HG03095 (cell line): ENCODE measurements around the gene OCA2.
"Not testable (repeated sequence)": the region's sequence is repeated elsewhere in the genome, so short reads cannot be mapped to it uniquely, and the experiment has no call there.

ENCODE experiments used
- ATAC-seq: cut with Tn5 transposase; IDR thresholded peaks from one replicate; pipeline ENCODE4 v1.9.1; 2021; ENCODE audit warnings: moderate library complexity; ENCODE audit not compliant: unreplicated experiment

OCA2 gene

DNA sequence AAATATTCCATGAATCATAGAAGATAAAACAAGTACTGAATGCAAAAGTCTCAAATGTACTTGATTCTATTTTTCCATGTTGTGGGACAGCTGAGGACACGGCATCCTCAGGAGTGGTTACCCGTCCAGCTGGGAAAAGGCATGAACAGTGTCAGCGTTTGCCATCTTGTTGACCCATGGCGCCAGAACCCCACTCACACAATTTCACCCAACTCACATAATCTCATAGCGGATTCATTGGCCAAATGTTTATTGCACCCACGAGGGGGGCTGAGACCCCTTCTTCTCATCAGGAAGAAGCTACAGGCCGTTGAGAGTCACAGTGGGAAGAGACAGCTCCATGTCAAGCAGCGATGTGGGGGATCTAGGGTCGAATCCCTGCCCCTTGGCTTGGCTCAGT is 72.9 kb downstream of the OCA2 start:
- no peak for ATAC-seq

DNA sequence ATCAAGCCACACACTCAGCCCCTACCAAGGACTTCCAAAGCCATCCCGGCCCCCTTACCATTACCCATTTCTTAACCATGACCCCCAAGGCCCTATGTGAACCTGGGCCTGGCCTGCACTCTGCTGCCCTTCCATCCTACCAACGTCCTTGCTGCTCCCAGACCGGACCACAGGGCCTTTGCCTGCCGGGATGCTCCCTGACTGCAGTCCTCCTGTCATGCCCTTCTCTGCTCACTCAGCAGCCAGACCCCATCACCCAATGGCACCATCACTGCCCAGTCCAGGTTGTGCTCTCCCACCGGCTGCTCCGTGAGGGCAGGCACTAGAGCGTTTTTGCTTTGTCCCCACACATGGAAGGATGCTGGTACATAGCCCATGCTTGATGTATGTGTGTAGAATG is 73.7 kb downstream of the OCA2 start:
- no peak for ATAC-seq

DNA sequence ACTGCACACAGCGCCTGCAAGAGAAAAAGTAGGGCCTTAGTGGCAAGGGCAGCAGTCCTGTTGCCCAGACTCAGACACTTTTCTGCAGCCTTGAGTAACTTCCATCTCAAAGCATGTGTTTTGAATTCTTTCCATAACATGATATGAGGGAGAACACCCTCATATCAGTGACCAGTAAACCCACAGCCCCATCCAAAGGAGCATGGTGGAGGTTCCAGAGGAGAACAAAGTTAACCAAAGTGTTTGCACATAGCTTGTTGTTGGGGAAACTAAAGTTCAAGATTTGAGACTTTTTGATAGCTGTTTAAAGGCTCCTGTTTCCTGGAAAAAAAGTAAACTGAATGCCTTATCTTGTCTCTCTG is 74.2 kb downstream of the OCA2 start:
- no peak for ATAC-seq

GRCh38 chr15:28023933-28024888 is 74.9 kb downstream of the OCA2 start:
- no peak for ATAC-seq

DNA sequence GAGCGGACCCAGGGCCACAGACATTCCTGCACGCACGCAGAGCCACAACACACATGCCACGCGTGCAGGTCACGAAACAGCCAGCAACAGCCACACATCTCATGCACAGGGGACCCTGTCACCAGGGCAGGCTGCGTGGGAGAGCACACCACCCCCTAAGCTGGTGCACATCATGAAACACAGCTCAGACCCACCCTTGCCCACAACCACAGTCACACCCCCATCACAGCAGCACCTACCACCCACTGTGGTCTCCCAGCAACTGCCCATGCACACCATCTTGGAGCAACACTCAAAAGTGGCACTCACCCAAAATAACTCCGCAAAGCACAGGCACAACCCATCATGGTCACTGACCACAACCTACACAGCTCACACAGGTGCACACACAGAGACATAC is 75.7 kb downstream of the OCA2 start:
- no peak for ATAC-seq

DNA sequence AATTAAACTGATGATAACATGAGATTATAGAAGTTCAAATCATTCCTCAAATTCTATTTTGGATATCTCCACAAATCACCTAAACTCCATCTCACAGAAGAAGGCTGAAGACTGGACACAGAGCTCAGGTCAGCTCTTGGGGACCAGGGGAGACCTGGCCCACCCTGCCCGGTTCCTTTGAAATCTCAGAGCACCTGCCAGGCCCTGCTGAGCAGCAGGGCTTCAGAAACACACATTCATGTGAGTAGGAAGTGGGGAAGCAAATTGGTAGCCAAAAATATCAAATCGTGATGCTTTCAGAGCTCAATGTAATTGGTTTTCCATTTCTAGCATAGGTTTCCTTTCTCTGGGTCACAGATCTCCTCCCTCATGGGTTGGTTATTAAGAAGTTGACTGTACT is 76.2 kb downstream of the OCA2 start:
- no peak for ATAC-seq

DNA sequence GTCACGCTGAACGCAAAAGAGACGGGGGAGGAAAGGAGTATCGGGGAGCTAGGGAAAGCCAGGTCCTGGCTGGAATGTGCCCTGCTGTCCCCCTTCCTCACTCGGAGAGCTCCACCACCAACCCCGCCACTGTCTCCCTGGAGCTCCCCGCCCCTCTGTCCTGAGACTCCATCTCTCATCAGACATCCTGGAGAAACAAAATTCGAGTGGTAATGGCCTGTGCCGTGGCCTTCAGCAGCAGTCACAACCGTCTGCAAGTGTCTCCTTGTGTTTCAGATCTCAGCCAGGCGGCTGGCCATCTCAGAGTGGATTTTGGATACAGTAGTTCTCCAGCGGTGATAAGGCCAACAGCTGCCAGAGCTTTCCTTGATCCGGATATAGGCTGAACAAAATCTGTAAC is 76.9 kb downstream of the OCA2 start:
- ATAC-seq = no peak

DNA sequence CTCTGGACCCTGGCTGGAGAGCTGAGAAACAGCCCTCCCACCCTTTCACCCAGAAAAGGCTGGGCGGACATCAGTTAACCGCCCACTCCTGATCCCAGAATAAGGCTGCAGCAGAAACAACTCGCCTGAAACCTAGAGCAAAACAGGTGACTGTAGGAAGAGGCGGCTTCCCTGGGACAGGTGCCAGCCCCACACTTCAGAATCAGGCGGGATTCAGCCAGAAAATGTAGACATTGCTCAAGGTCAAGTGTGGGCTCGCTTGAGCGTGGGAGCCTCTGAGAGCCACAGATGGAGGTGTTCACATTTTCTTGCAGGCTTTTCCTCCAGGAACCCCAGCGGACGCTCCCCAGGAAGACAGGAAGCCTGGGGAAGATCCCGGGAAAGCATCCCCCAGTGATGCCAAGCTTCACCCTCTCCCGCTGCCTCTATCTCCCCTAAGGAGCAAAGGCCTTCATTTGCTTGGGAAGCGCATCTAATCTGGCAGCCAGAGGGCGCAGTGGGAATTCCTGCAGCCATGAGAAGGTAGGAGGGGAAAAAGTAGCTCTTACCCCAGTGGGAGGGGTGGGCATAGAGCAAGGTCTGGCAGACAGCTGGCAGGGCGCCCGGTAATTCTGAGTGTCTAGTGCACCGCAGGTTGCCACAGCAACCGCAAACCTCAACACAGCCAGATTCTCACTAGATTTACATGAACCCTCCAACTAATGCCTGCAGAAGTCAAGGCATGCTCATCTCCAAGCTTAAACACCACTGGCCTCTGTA is 77.7 kb downstream of the OCA2 start:
- ATAC-seq = no peak

DNA sequence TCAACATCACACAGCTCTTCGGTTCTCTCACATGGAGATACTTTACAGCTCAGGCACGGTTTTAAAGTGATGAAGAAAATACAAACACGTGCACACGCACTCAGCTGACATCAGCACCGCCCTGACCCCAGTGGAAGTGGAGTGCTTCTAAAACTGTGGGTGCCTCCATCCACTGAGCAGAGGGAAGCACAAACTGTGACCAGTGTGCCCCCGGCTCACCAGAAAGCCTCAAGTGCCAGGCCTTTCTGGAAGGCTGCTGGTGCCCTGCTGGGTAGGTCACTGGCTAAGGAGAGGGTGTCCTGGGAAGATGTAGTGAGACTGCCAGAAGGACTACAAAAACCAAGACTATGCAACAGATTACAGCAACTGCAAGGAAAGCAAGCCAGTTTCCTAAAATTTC is 78.5 kb downstream of the OCA2 start:
- ATAC-seq = no peak

GRCh38 chr15:28019594-28020309 is 79.4 kb downstream of the OCA2 start:
- no peak for ATAC-seq

DNA sequence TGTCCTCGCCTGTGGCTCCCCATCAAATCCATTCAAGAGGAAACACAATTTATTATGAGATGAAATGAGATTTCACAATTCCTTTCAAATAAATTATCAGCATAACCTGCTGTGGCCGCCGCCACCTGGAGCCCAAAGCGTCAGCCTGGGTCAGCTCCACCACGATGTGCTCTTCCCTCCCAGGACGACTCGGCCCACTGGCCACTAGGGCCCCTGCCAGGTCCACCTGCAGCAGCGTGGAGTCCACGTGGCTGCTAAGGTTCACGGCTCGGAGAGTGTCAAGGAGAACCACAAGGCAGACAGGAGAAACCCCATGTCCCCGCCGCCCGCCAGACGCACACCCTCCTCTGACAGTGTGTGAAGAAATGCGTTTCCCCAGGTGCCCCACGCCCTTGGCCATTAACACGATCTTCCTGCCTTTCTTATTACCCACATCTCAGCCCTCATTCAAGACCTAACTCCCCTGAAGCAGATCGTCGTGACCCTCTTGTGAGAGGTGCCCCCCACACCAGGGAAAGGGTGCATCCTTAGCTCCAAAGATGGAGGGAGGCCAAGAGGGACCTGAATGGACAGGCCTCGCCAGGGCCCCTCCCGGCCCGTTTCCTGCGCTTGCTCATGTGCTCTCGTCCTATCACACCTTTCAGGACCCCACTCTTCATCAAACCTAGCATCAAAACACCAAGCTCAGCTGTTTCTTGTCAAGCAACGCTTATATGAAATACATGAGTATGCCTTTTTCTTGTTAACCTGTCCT is 80.6 kb downstream of the OCA2 start:
- ATAC-seq = no peak

DNA sequence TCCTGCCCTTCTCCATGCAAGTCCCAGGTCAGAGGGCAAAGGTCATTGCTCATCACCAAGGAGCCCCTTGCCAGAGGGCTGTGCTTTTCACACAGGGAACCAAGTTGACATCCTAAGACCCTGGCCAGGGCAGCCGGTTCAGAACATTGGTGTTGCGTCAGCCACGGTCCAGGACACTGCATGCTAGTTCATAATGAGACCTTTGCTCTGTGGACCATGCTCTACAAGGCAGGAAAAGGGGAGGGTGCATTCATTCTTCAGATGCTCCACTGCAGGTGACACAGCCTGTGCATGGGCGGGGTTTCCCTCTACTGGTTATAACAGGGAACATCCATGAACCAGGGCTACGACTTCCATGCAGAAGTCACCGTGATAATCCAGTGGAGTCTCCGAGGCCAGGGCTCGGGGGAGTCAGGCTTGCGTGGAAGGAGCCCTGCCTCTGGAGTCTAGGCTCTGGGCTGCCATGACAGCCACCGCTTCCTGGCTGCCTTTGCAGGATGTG is 81.6 kb downstream of the OCA2 start:
- no peak for ATAC-seq

- ATAC-seq = no peak
Observed at GRCh38 chr15:28015855-28016254, 83.3 kb downstream of the OCA2 start.

DNA sequence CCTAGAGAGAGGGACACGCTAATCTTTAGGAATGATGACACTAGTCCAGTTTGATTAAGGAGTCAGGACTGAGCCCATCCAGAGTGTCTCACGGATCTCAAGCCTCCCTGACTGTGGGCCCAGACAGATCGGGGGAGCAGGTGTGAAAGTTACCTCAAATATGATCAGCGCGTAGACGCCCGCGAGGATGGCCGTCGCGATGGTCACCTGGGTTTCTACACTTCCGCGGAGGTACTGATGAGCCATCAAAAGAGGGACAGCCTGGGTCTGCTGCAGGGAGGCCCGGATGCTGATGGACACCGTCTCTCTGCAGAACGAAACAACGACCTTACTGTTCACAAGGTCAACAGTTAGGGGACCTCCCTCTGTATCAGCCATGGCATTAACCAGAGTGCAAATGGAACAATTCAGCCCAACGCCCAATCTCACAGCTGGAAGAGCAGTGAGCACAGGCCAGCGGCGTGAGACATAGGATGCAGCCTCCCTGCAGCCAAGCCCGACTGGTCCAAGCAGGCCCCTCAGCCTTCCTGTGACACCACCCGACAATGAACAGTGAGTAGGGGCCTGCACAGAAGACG is 84.4 kb downstream of the OCA2 start:
- ATAC-seq = no peak

GRCh38 chr15:28013976-28014375 is 85.1 kb downstream of the OCA2 start:
- no peak for ATAC-seq

DNA sequence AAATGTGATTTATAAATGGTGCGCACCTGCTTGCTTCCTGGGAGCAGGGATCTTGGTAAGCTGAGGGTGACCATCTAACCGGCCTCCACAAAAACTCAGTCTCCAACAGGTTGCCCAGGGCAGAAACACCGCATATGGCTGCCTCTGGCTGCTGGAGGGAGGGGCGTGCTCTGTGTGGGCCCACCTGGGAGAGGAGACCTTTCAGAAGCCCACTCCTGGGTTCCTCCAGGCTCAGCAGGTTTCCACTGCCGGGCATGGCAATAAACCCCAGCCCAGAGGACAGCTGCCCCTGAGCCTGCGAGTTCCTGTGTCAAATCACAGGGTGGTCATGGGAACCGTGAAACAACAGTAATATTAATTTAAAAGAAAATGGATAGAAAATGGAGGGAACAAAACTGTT is 85.6 kb downstream of the OCA2 start:
- ATAC-seq = no peak

DNA sequence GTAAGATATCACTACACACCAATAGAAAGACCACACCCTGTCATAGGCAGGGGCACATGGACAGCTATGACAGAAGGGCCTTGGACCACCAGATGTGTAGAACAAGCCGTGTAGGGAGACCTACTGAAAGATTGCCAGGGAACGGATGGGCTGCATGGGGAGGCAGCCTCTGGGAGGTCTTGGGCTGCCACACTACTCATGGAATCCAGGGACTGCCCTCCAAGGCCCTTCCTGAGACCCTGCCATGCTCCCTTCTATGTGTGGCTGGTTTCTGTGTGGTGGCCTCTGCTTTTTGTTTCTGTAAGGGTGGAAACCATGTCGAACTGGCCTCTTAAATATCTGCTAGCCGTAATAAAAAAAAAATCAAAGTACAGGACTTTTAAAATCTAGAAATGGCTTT is 86.9 kb downstream of the OCA2 start:
- no peak for ATAC-seq

GRCh38 chr15:28008175-28008574 is 90.9 kb downstream of the OCA2 start:
- ATAC-seq = not testable (repeated sequence)

DNA sequence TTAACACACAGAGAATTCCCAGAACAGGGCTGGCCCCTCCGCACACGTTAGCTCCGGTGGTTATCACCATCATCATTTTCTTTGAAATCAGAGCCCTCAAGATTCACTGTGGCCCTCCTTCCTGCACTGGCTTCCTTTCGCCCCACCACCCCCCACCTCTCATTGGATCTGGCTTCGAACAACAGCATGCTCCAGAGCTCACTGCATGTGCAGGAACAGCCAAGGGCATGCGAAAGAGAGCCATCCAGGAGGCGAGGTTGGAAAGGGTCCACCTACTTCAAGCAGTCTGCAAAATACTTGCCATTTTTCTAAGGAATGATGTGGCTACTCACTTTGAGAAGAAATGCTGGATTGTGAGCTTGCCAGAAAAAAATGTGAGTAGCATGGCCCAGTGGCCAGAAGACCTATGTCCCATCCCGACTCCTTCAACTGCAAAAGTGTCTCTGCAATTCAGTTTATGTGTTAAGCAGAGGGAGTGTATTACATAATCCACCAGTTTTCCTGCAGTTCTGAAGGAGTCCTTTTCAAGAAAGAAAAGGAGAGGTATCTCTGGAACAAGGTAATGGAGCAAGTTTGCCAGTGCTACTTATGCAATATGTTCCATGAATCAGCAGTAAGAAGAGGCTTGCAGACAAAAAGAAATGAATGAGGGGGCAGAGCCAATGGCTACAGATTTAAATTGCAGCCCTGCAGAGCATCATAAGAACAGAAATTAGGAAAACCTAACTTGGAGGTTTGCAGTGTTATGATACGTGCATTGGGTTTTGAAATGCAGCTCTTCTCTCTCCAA is 92.8 kb downstream of the OCA2 start:
- ATAC-seq = no peak
